ENCODE results near the gene SCN2B. TPM values are rescaled to one million over a fixed set of nuclear protein-coding genes. Genes with fewer than 3 reads are reported as not detected.

SCN2B gene
- total and polyA plus RNA-seq, 2 of the 13 experiments (the other 11 are each of a cell fraction or from before 2014, with no cell fraction given) = 0.01 to 0.02 TPM

DNA sequence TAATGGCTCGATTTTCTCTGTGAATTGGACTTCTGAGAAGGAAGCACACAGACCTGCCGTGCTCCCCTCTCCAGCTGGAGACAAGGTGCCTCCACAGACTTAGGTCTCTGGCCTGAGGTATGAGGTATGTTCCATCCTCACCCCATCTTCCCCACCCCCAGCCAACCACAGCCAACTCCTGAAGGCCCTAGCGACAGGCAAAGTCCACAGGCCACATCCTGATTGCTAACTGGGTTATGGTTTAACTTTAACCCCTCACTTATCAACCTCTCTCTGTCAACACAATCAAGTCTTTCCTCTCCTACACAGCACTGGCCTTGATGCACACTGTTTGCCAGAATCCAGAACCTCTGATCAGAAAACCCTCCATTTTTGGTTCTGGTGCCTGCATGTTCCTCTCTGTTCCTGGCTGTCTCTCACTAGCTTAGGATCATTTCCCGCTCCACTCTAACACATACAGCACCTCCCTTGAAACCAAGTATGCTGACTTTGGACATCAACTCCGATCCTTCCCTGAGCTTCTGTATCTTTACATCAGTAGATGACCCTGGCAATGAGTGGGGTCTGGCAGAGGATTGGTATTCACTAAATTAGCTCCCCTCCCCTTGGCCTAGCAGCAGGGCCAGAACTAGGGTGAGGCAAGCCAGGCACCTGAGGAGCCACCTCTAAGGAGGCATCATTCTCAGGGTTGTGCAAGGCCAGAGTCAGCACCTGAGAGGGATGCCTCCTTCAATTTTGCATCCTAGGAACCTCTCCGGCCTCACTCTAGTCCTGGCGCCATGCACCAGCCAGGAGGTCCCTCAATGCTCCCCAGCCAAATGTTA is 26.4 kb upstream of the SCN2B start (continued):
- peak; percentile 84; the same call in 1 of the 2 replicates for TF ChIP-seq CBX5 (CRISPR knock-in tag; IDR thresholded peaks at IDR 0.05; ENCODE audit: borderline replicate concordance)
- TF ChIP-seq, protein P1, sequence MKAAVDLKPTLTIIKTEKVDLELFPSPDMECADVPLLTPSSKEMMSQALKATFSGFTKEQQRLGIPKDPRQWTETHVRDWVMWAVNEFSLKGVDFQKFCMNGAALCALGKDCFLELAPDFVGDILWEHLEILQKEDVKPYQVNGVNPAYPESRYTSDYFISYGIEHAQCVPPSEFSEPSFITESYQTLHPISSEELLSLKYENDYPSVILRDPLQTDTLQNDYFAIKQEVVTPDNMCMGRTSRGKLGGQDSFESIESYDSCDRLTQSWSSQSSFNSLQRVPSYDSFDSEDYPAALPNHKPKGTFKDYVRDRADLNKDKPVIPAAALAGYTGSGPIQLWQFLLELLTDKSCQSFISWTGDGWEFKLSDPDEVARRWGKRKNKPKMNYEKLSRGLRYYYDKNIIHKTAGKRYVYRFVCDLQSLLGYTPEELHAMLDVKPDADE (CRISPR knock-in tag; IDR thresholded peaks at IDR 0.05) = no peak
- TF ChIP-seq JUNB (CRISPR knock-in tag; IDR thresholded peaks at IDR 0.05; ENCODE audit: borderline replicate concordance) = peak; percentile 36; the same call in 1 of the 2 replicates
- no peak for TF ChIP-seq NFE2L2 (IDR thresholded peaks at IDR 0.05; ENCODE audit: low read length)
- no peak for TF ChIP-seq SAFB2 (CRISPR knock-in tag; IDR thresholded peaks at IDR 0.05; ENCODE audit: borderline replicate concordance, low read depth)
- TF ChIP-seq, protein P2, sequence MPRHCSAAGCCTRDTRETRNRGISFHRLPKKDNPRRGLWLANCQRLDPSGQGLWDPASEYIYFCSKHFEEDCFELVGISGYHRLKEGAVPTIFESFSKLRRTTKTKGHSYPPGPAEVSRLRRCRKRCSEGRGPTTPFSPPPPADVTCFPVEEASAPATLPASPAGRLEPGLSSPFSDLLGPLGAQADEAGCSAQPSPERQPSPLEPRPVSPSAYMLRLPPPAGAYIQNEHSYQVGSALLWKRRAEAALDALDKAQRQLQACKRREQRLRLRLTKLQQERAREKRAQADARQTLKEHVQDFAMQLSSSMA (CRISPR knock-in tag; IDR thresholded peaks at IDR 0.05) = no peak
- TF ChIP-seq ZBTB7A (CRISPR knock-in tag; IDR thresholded peaks at IDR 0.05) = peak; percentile 22; the same call in 1 of the 2 replicates
- no peak for TF ChIP-seq ZSCAN30 (CRISPR knock-in tag; IDR thresholded peaks at IDR 0.05)
- peak; percentile 92 for TF ChIP-seq ERF (CRISPR knock-in tag; IDR thresholded peaks at IDR 0.05)
- TF ChIP-seq CBX1 (IDR thresholded peaks at IDR 0.05; ENCODE audit: low read depth) = peak; percentile 47
- TF ChIP-seq NFIB (CRISPR knock-in tag; IDR thresholded peaks at IDR 0.05; ENCODE audit: borderline replicate concordance) = no peak
- no peak for TF ChIP-seq ZNF547 (CRISPR knock-in tag; IDR thresholded peaks at IDR 0.05)
- TF ChIP-seq, protein P3, sequence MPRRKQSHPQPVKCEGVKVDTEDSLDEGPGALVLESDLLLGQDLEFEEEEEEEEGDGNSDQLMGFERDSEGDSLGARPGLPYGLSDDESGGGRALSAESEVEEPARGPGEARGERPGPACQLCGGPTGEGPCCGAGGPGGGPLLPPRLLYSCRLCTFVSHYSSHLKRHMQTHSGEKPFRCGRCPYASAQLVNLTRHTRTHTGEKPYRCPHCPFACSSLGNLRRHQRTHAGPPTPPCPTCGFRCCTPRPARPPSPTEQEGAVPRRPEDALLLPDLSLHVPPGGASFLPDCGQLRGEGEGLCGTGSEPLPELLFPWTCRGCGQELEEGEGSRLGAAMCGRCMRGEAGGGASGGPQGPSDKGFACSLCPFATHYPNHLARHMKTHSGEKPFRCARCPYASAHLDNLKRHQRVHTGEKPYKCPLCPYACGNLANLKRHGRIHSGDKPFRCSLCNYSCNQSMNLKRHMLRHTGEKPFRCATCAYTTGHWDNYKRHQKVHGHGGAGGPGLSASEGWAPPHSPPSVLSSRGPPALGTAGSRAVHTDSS (CRISPR knock-in tag; conservative IDR thresholded peaks at IDR 0.05) = no peak
- peak; percentile 27 for TF ChIP-seq ZNF883 (CRISPR knock-in tag; IDR thresholded peaks at IDR 0.05; ENCODE audit: not compliant biosample characterization)
- TF ChIP-seq TARDBP (CRISPR knock-in tag; IDR thresholded peaks at IDR 0.05) = peak; percentile 82
- TF ChIP-seq ZNF230 (CRISPR knock-in tag; IDR thresholded peaks at IDR 0.05) = 0 out of 2 replicates have a peak, but pooled peaks have one; percentile 26
- no peak for TF ChIP-seq ISX (CRISPR knock-in tag; conservative IDR thresholded peaks at IDR 0.05)
- TF ChIP-seq SMAD1 (CRISPR knock-in tag; IDR thresholded peaks at IDR 0.05; ENCODE audit: borderline replicate concordance, low read depth) = 0 out of 2 replicates have a peak, but pooled peaks have one; percentile 17
- TF ChIP-seq, protein P4, sequence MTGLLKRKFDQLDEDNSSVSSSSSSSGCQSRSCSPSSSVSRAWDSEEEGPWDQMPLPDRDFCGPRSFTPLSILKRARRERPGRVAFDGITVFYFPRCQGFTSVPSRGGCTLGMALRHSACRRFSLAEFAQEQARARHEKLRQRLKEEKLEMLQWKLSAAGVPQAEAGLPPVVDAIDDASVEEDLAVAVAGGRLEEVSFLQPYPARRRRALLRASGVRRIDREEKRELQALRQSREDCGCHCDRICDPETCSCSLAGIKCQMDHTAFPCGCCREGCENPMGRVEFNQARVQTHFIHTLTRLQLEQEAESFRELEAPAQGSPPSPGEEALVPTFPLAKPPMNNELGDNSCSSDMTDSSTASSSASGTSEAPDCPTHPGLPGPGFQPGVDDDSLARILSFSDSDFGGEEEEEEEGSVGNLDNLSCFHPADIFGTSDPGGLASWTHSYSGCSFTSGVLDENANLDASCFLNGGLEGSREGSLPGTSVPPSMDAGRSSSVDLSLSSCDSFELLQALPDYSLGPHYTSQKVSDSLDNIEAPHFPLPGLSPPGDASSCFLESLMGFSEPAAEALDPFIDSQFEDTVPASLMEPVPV (CRISPR knock-in tag; IDR thresholded peaks at IDR 0.05) = peak; percentile 70
- TF ChIP-seq RFX1 (IDR thresholded peaks at IDR 0.05) = no peak
- TF ChIP-seq, protein P5, sequence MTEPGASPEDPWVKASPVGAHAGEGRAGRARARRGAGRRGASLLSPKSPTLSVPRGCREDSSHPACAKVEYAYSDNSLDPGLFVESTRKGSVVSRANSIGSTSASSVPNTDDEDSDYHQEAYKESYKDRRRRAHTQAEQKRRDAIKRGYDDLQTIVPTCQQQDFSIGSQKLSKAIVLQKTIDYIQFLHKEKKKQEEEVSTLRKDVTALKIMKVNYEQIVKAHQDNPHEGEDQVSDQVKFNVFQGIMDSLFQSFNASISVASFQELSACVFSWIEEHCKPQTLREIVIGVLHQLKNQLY (CRISPR knock-in tag; IDR thresholded peaks at IDR 0.05) = peak; percentile 33
- TF ChIP-seq ZMYM4 (CRISPR knock-in tag; IDR thresholded peaks at IDR 0.05) = peak; percentile 91
- no peak for TF ChIP-seq PAX8 (CRISPR knock-in tag; IDR thresholded peaks at IDR 0.05; ENCODE audit: borderline replicate concordance)
- peak; percentile 56; the same call in 1 of the 2 replicates for TF ChIP-seq TSC22D2 (CRISPR knock-in tag; IDR thresholded peaks at IDR 0.05; ENCODE audit: borderline replicate concordance)
- TF ChIP-seq ZNF746 (CRISPR knock-in tag; IDR thresholded peaks at IDR 0.05) = 0 out of 2 replicates have a peak, but pooled peaks have one; percentile 25
